Natural killer cell (primary cell): ENCODE measurements around the gene TMEM259. TPM values are rescaled to one million over a fixed set of nuclear protein-coding genes. Genes with fewer than 3 reads are reported as not detected.

Experiments used
- ATAC-seq, 3 donors: fragments of 150-1000 bp in 2 of 3; fragments of 200-7000 bp in 1 of 3; cut with Tn5 transposase; 1 replicate in 1 of 3; 2 replicates in 2 of 3; pipeline ENCODE4 v1.10.0; 2021; ENCODE audit warnings: mild to moderate bottlenecking in 2 of 3, moderate library complexity in 2 of 3
- DNase-seq, 2 donors: peaks; one replicate each; pipeline versions ENCODE4 v3.0.0 to v3.0.0-alpha.2; 2013 to 2021; ENCODE audit warnings: mixed read lengths in 1 of 2
- H3K27ac ChIP-seq: one replicate; pipeline ENCODE4 v1.5.1; 2013; ENCODE audit warnings: mild to moderate bottlenecking, low read length
- H3K27me3 ChIP-seq: one replicate; pipeline ENCODE4 v1.6.1; 2013; ENCODE audit warnings: low read length; ENCODE audit not compliant: control insufficient read depth, insufficient read depth
- H3K36me3 ChIP-seq: one replicate; pipeline ENCODE4 v1.6.1; 2013; ENCODE audit warnings: low read length; ENCODE audit not compliant: control insufficient read depth, insufficient read depth
- H3K4me1 ChIP-seq: one replicate; pipeline ENCODE4 v1.6.1; 2013; ENCODE audit warnings: low read length; ENCODE audit not compliant: control insufficient read depth, insufficient read depth
- H3K4me3 ChIP-seq: one replicate; pipeline ENCODE4 v1.5.1; 2013; ENCODE audit warnings: low read length
- H3K9me3 ChIP-seq: one replicate; pipeline ENCODE4 v1.6.1; 2013; ENCODE audit warnings: low read length; ENCODE audit not compliant: control insufficient read depth, insufficient read depth
- H3K27ac Mint-ChIP-seq, 2 donors: one replicate each; pipeline ENCODE4 v1.8.0; 2022; ENCODE audit warnings: mild to moderate bottlenecking in 2 of 2, mixed read lengths in 2 of 2, moderate library complexity in 1 of 2
- H3K27me3 Mint-ChIP-seq, 2 donors: one replicate each; pipeline ENCODE4 v1.8.0; 2022; ENCODE audit warnings: low read depth in 2 of 2, mixed read lengths in 2 of 2
- H3K36me3 Mint-ChIP-seq: one replicate; pipeline ENCODE4 v1.8.0; 2022; ENCODE audit warnings: mixed read lengths
- H3K4me1 Mint-ChIP-seq, 2 donors: one replicate each; pipeline ENCODE4 v1.8.0; 2022; ENCODE audit warnings: mixed read lengths in 2 of 2
- H3K4me3 Mint-ChIP-seq: one replicate; pipeline ENCODE4 v1.8.0; 2022; ENCODE audit warnings: mild to moderate bottlenecking, moderate library complexity, mixed read lengths
- H3K9me3 Mint-ChIP-seq, 2 donors: one replicate each; pipeline ENCODE4 v1.8.0; 2022; ENCODE audit warnings: mixed read lengths in 2 of 2
- WGBS: methylation state at CpG from one replicate; pipeline ENCODE4 v1.1.7; 2013; ENCODE audit warnings: missing lambda C conversion rate; ENCODE audit not compliant: insufficient coverage; 5-methylcytosine and 5-hydroxymethylcytosine counted together
- intact Hi-C: fragments of 100-400 bp; cut with micrococcal nuclease; formaldehyde crosslinking; loops from one replicate; pipeline ENCODE4 v1.14.2; 2022
- total RNA-seq, 4 donors: library from RNA; stranded (reverse); fragments of 120-200 nt in 1 of 4; gene quantifications; one replicate each; pipeline versions ENCODE4 v1.2.3 to v1.2.4, GENCODE V29; 2013 to 2022
- TF ChIP-seq, protein P1 (sequence below): fragments of 200-600 bp; IDR thresholded peaks from one replicate; pipeline ENCODE4 v1.8.0; 2022; ENCODE audit warnings: antibody characterized with exemption

TMEM259 gene
- total RNA-seq, 3 donors from 2014 or later (not counting 1 experiment from before 2014, with no cell fraction given), result 310 to 354 (median 317) TPM

DNA sequence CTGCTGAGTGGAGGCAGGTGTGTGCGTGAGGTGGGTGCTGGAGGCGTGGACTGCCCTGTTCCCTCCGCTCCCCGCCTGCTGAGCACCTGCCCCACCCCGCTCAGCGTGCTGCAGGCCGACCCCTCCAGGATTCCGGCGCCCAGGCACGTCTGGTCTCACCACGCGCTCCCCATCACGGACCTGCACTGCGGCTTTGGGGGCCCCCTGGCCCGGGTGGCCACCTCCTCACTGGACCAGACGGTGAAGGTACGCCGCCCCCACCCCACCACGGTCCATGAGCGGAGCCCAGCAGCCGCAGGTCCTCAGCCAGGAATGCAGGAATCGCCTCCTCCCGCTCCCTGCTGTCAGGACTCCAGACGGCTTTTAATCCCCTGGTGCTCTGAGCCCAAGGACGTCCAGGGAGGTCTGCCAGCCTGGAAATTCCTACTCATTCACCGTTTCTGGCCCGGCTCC, 30.8 kb downstream of the TMEM259 start:
- no peaks in the 10 kb centered on the region for H3K9me3 ChIP-seq
- H3K27me3 ChIP-seq, result no peaks in the 10 kb centered on the region
- 94% methylated on average over 27 of the region's 27 CpGs for WGBS
- intact Hi-C loops, result no loop called here
- ATAC-seq (no peak), DNase-seq (peak in 1 of 2 donors; percentile 7)
- no peak overlapping the region for H3K4me3 ChIP-seq
- Mint-ChIP-seq H3K27ac (peak overlapping the region in 1 of 2 donors; percentile 47), H3K9me3 (no peaks in the 10 kb centered on the region), H3K4me3 (no peak overlapping the region), H3K27me3 (no peaks in the 10 kb centered on the region), H3K4me1 (peaks cover 2 to 11% of the 10 kb centered on the region in 2 donors), H3K36me3 (no peaks in the 10 kb centered on the region)
- H3K27ac ChIP-seq, result no peak overlapping the region
- TF ChIP-seq, protein P1, sequence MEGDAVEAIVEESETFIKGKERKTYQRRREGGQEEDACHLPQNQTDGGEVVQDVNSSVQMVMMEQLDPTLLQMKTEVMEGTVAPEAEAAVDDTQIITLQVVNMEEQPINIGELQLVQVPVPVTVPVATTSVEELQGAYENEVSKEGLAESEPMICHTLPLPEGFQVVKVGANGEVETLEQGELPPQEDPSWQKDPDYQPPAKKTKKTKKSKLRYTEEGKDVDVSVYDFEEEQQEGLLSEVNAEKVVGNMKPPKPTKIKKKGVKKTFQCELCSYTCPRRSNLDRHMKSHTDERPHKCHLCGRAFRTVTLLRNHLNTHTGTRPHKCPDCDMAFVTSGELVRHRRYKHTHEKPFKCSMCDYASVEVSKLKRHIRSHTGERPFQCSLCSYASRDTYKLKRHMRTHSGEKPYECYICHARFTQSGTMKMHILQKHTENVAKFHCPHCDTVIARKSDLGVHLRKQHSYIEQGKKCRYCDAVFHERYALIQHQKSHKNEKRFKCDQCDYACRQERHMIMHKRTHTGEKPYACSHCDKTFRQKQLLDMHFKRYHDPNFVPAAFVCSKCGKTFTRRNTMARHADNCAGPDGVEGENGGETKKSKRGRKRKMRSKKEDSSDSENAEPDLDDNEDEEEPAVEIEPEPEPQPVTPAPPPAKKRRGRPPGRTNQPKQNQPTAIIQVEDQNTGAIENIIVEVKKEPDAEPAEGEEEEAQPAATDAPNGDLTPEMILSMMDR, result no peak
- peaks cover 16% of the 10 kb centered on the region for H3K36me3 ChIP-seq
- peaks cover 18% of the 10 kb centered on the region for H3K4me1 ChIP-seq

DNA sequence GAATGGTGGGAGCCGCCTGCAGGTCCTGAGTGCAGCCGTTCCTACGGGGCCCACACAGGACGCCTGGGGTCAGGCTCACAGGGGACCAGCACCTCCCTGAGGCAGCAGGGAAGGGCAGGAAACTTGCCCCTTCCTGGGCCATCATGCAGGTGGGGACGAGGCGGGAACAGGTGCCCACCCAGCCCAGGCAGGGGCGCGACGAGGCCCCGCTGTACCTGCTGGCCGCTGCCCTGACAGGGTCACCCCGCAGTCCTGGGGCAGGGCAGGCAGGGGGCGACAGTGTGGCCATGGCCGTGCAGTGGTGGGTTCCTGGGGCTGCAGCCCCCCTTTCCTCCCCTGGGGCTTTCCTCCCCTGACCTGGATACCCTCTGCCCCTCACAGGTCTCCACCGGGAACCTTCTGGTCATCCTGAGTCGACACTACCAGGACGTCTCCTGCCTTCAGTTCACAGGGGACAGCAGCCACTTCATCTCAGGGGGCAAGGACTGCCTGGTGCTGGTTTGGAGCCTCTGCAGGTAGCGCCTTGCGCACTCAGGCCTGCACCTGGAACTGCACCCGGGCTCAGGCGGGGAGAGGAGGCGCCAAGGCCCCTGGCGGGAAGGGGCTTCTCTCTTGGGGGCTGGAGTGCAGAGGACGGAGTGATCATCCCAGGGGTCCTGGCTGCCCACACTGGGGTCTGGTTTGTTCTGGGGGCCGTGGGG, 31.4 kb downstream of the TMEM259 start:
- H3K9me3 ChIP-seq, result no peaks in the 10 kb centered on the region
- ATAC-seq (no peak), DNase-seq (peak in 1 of 2 donors; percentile 20)
- peaks cover 24% of the 10 kb centered on the region for H3K4me1 ChIP-seq
- Mint-ChIP-seq H3K9me3 (no peaks in the 10 kb centered on the region), H3K27me3 (no peaks in the 10 kb centered on the region), H3K4me1 (peaks cover 8 to 17% of the 10 kb centered on the region in 2 donors), H3K27ac (peak overlapping the region in 1 of 2 donors; percentile 47), H3K4me3 (no peak overlapping the region), H3K36me3 (no peaks in the 10 kb centered on the region)
- no peaks in the 10 kb centered on the region for H3K27me3 ChIP-seq
- peaks cover 16% of the 10 kb centered on the region for H3K36me3 ChIP-seq
- intact Hi-C loops, result loop anchor here (10.0 kb wide), 1 partner anchor 215 kb away; no protein-coding TSS in a partner anchor
- TF ChIP-seq, protein P1, result no peak
- no peak overlapping the region for H3K4me3 ChIP-seq
- 82% methylated on average over 25 of the region's 25 CpGs for WGBS
- no peak overlapping the region for H3K27ac ChIP-seq

DNA sequence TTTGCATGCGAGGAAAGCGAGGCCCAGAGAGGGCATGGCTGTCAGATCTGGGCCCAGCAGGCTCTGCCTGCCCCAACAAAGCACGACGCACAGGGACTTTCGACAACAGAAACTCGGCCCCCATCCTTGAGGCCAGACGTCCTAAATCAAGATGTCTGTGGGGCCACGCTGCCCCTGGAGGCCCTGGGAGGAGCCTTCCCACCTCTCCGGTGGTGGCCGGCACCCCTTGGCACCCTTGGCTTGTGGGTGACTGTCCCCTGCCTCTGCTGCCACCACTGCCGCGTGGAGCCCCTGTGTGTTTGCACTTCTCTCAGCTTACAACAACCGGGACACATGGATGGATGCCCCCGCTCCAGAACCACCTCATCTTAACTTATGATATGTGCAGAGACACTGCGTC, 32.4 kb downstream of the TMEM259 start:
- intact Hi-C loops, result loop anchor here (10.0 kb wide), 1 partner anchor 214 kb away; no protein-coding TSS in a partner anchor
- no peaks in the 10 kb centered on the region for H3K9me3 Mint-ChIP-seq
- WGBS, result 92% methylated on average over 15 of the region's 15 CpGs
- H3K4me1 Mint-ChIP-seq, result peaks cover 13 to 22% of the 10 kb centered on the region in 2 donors
- H3K27ac Mint-ChIP-seq, result peak overlapping the region in 1 of 2 donors; percentile 47
- H3K27me3 Mint-ChIP-seq, result no peaks in the 10 kb centered on the region
- H3K36me3 Mint-ChIP-seq, result no peaks in the 10 kb centered on the region
- H3K4me3 Mint-ChIP-seq, result no peak overlapping the region
- H3K9me3 ChIP-seq, result no peaks in the 10 kb centered on the region
- no peak overlapping the region for H3K4me3 ChIP-seq
- DNase-seq (no peak), ATAC-seq (no peak)
- no peak overlapping the region for H3K27ac ChIP-seq
- TF ChIP-seq, protein P1, result no peak
- no peaks in the 10 kb centered on the region for H3K27me3 ChIP-seq
- peaks cover 31% of the 10 kb centered on the region for H3K4me1 ChIP-seq
- H3K36me3 ChIP-seq, result peaks cover 16% of the 10 kb centered on the region
